OCI-LY7 (cell line): ENCODE measurements around the gene PHB1.

Experiments
- CTCF ChIP-seq: fragments of 200-600 bp; sonication (generic); conservative IDR thresholded peaks from 2 replicates; pipeline ENCODE4 v1.5.1; 2014; ENCODE audit warnings: mild to moderate bottlenecking, antibody characterized with exemption, low read length, moderate library complexity, mixed read lengths
- EZH2phosphoT487 ChIP-seq: fragments of 200-600 bp; sonication (generic); IDR thresholded peaks from 2 replicates; pipeline ENCODE4 v1.6.1; 2018; ENCODE audit warnings: low read depth, borderline replicate concordance, mild to moderate bottlenecking, mixed run types, antibody characterized with exemption, low read length, moderate library complexity, mixed read lengths

GRCh38 chr17:49370971-49371834 is 43.5 kb downstream of the PHB1 start:
- TF ChIP-seq CTCF: no peak
- TF ChIP-seq EZH2phosphoT487: no peak
